Neural cell (in vitro differentiated cells): ENCODE results near the gene ASPDH. TPM values are rescaled to one million over a fixed set of nuclear protein-coding genes. Genes with fewer than 3 reads are reported as not detected.
A peak's percentile ranks its signal among the peaks of the same experiment; 100 is the strongest.

Experiments used
- H2AFZ ChIP-seq: fragments of 200-600, 300-800 bp; sonication (generic), shearing (Covaris generic); 2 replicates; pipeline ENCODE4 v1.6.0; 2014; ENCODE audit warnings: low read depth, mild to moderate bottlenecking, antibody characterized with exemption, low read length, moderate library complexity
- H3F3A ChIP-seq: fragments of 200-600 bp; shearing (Covaris generic); 2 replicates; pipeline ENCODE4 v1.6.1; 2016; ENCODE audit warnings: mild to moderate bottlenecking, moderate library complexity, mixed read lengths, antibody characterized with exemption, low read length; ENCODE audit not compliant: insufficient read depth, poor library complexity, severe bottlenecking
- H3K27ac ChIP-seq: fragments of 200-600, 300-800 bp; sonication (generic), shearing (Covaris generic); 2 replicates; pipeline ENCODE4 v1.5.1; 2014; ENCODE audit warnings: mild to moderate bottlenecking, low read length, moderate library complexity
- H3K27me3 ChIP-seq: fragments of 300-800, 200-600 bp; sonication (generic), shearing (Covaris generic); 2 replicates; pipeline ENCODE4 v1.6.0; 2014; ENCODE audit warnings: mild to moderate bottlenecking, low read depth, low read length, moderate library complexity; ENCODE audit not compliant: insufficient read depth
- H3K36me3 ChIP-seq: fragments of 300-800, 200-600 bp; sonication (generic), shearing (Covaris generic); 2 replicates; pipeline ENCODE4 v1.5.1; 2014; ENCODE audit warnings: mild to moderate bottlenecking, antibody characterized with exemption, low read length, moderate library complexity; ENCODE audit not compliant: insufficient read depth
- H3K4me2 ChIP-seq: fragments of 300-800, 200-600 bp; sonication (generic), shearing (Covaris generic); 2 replicates; pipeline ENCODE4 v1.6.0; 2014; ENCODE audit warnings: mild to moderate bottlenecking, low read length
- H3K4me3 ChIP-seq: fragments of 300-800, 200-600 bp; sonication (generic), shearing (Covaris generic); 2 replicates; pipeline ENCODE4 v1.5.1; 2014; ENCODE audit warnings: mild to moderate bottlenecking, low read length, moderate library complexity
- H3K79me2 ChIP-seq: fragments of 200-600 bp; shearing (Covaris generic); replicated peaks from 2 replicates; pipeline ENCODE4 v1.6.0; 2014; ENCODE audit warnings: mild to moderate bottlenecking, low read length, moderate library complexity; ENCODE audit not compliant: insufficient read depth
- H3K9ac ChIP-seq: fragments of 300-800, 200-600 bp; sonication (generic), shearing (Covaris generic); 2 replicates; pipeline ENCODE4 v1.6.1; 2016; ENCODE audit warnings: mild to moderate bottlenecking, low read length, mixed read lengths
- H3K9me2 ChIP-seq: fragments of 200-600 bp; shearing (Covaris generic); 2 replicates; pipeline ENCODE4 v1.6.1; 2016; ENCODE audit warnings: mild to moderate bottlenecking, low read length, mixed read lengths; ENCODE audit not compliant: insufficient read depth
- H3K9me3 ChIP-seq: fragments of 200-600, 300-800 bp; sonication (generic), shearing (Covaris generic); 2 replicates; pipeline ENCODE4 v1.6.1; 2016; ENCODE audit warnings: mild to moderate bottlenecking, mixed run types, low read length, moderate library complexity, mixed read lengths
- H4K20me1 ChIP-seq: fragments of 200-600 bp; shearing (Covaris generic); 2 replicates; pipeline ENCODE4 v1.6.1; 2016; ENCODE audit warnings: mild to moderate bottlenecking, mixed run types; ENCODE audit not compliant: insufficient read depth
- CTCF ChIP-seq: fragments of 450-650 bp; IDR thresholded peaks from 2 replicates; pipeline ENCODE4 v1.5.1; 2014; ENCODE audit warnings: antibody characterized with exemption, mild to moderate bottlenecking, moderate library complexity; ENCODE audit not compliant: poor library complexity, severe bottlenecking
- EP300 ChIP-seq: fragments of 450-650 bp; conservative IDR thresholded peaks from 2 replicates; pipeline ENCODE4 v1.6.1; 2014; ENCODE audit warnings: antibody characterized with exemption, mild to moderate bottlenecking, moderate library complexity; ENCODE audit not compliant: poor library complexity, severe bottlenecking
- EZH2 ChIP-seq: fragments of 200-600, 300-800 bp; shearing (Covaris generic), sonication (generic); IDR thresholded peaks from 2 replicates; pipeline ENCODE4 v1.6.1; 2014; ENCODE audit warnings: antibody characterized with exemption, low read length, borderline replicate concordance, mild to moderate bottlenecking; ENCODE audit not compliant: insufficient read depth, poor library complexity, severe bottlenecking
- MXI1 ChIP-seq: fragments of 450-650 bp; conservative IDR thresholded peaks from 2 replicates; pipeline ENCODE4 v1.6.1; 2014; ENCODE audit warnings: antibody characterized with exemption, mild to moderate bottlenecking; ENCODE audit not compliant: poor library complexity, severe bottlenecking
- POLR2AphosphoS5 ChIP-seq: IDR thresholded peaks from 2 replicates; pipeline ENCODE4 v1.6.1; 2012
- RAD21 ChIP-seq: fragments of 450-650 bp; conservative IDR thresholded peaks from 2 replicates; pipeline ENCODE4 v1.6.1; 2014; ENCODE audit warnings: antibody characterized with exemption, mild to moderate bottlenecking, moderate library complexity
- REST ChIP-seq: IDR thresholded peaks from 2 replicates; pipeline ENCODE4 v1.6.1; 2012; ENCODE audit warnings: borderline replicate concordance
- TAF1 ChIP-seq: IDR thresholded peaks from 2 replicates; pipeline ENCODE4 v1.6.1; 2012; ENCODE audit warnings: low read depth
- polyA plus RNA-seq: library from polyadenylated mRNA; depleted of rRNA; stranded (reverse); fragments of >200 nt; gene quantifications from 2 replicates; pipeline ENCODE4 v1.2.3, GENCODE V29; 2014

ASPDH gene
- polyA plus RNA-seq, 1 donor from 2014 or later, result not detected

GRCh38 chr19:50550594-50550966 lies 36.9 kb upstream of the ASPDH start:
- Histone ChIP-seq H3F3A (no peaks in the 10 kb centered on the region), H2AFZ (no peak overlapping the region), H3K9me3 (no peaks in the 10 kb centered on the region), H3K4me2 (peak overlapping the region; percentile 90), H3K27ac (peak overlapping the region; percentile 93), H3K27me3 (no peaks in the 10 kb centered on the region), H3K4me3 (peak overlapping the region; percentile 84), H4K20me1 (peaks cover 13% of the 10 kb centered on the region), H3K79me2 (peaks cover 71% of the 10 kb centered on the region), H3K36me3 (no peaks in the 10 kb centered on the region), H3K9ac (peak overlapping the region; percentile 96), H3K9me2 (no peaks in the 10 kb centered on the region)
- TF ChIP-seq REST, result peak; percentile 10
- TF ChIP-seq TAF1, result no peak

GRCh38 chr19:50549927-50550593 lies 36.3 kb upstream of the ASPDH start:
- Histone ChIP-seq H3K9me2 (no peaks in the 10 kb centered on the region), H3K9me3 (no peaks in the 10 kb centered on the region), H2AFZ (no peak overlapping the region), H3K27me3 (no peaks in the 10 kb centered on the region), H3K27ac (peak overlapping the region; percentile 93), H3K9ac (peak overlapping the region; percentile 96), H3K79me2 (peaks cover 65% of the 10 kb centered on the region), H3K4me3 (peak overlapping the region; percentile 84), H3F3A (no peaks in the 10 kb centered on the region), H3K36me3 (no peaks in the 10 kb centered on the region), H3K4me2 (peak overlapping the region; percentile 90), H4K20me1 (peaks cover 13% of the 10 kb centered on the region)
- TF ChIP-seq EP300, result no peak
- no peak for TF ChIP-seq TAF1
- TF ChIP-seq RAD21, result no peak
- no peak for TF ChIP-seq POLR2AphosphoS5

- Histone ChIP-seq H3K27ac (no peak overlapping the region), H4K20me1 (peaks cover 13% of the 10 kb centered on the region), H3K79me2 (peaks cover 58% of the 10 kb centered on the region), H3F3A (no peaks in the 10 kb centered on the region), H3K36me3 (no peaks in the 10 kb centered on the region), H3K9me2 (no peaks in the 10 kb centered on the region), H3K9ac (no peak overlapping the region), H3K4me3 (peak overlapping the region; percentile 84), H3K9me3 (no peaks in the 10 kb centered on the region), H3K27me3 (no peaks in the 10 kb centered on the region), H2AFZ (no peak overlapping the region), H3K4me2 (no peak overlapping the region)
- TF ChIP-seq TAF1 (no peak), MXI1 (no peak), RAD21 (no peak), EZH2 (no peak), CTCF (no peak)
These were observed 35.6 kb upstream of the ASPDH start for GRCh38 chr19:50549059-50549926.
